NCI-H2081 treated with DMSO at 0.1 percent for 48 hours (cell line): Measurements from ENCODE around the gene PEX10.

Source experiments
- DNase-seq: peaks from one replicate; lab custom pipeline; 2025; lab: John Stamatoyannopoulos, UW

The PEX10 gene

GRCh38 chr1:2404890-2405511 is 7.4 kb downstream of the PEX10 start:
- no peak for DNase-seq

DNA sequence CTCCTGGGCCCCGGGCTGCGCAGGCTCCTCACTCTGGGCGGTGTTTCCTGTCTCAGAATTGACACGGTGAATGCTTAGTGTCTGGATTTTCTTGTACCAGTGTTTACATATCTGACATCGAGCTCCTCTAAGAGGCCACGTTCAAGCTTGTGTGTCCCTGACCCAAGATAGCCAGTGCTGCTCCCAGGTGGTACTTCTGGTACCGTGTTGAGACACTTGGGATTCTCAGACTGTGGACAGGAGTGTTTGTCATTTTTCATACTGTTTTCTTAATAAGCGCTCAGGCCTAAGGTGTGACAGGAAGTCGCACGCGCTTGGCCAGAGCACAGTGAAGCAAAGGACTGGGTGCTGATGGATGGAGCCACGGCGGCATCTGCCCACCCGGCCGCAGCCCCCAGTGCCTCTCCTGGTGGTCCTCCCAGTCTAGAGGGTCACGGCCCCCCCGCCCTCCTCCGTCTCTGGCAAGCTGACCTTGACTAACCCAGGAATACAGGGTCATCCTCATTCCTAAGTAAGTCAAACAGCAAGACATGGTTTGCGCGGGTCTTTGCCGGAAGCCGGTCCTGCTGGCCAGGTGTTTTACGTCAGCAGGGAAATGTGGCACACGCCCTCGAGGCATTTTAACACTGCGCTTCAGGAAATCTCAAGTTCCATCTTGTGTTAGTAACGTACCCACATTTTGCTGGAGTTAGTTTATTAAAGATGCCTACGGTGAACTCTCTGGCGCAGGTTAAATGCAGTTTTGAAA is 8.0 kb downstream of the PEX10 start:
- DNase-seq = no peak

DNA sequence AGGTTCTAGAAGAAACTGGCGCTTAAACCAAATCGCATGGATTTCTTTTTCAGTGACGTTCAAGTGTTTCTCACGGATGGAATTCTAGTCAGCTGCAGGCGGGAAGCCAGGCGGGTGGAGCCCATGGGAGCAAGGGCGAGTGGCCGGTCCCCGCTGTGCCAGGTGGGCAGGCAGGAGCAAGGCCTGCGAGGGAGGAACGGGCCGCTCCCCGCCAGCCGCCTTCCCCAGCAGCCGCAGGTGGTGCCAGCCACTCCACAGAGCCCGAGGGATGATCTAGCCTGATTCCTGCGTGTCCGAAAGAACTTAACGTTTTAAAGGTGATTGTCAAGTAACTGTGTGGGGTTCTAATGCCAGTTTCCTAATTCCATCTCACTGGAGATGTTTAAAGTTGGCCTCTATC is 9.1 kb downstream of the PEX10 start:
- no peak for DNase-seq

- DNase-seq = no peak
These were observed 9.9 kb downstream of the PEX10 start for GRCh38 chr1:2402420-2402819.

- DNase-seq = no peak
These were observed 11.3 kb downstream of the PEX10 start for GRCh38 chr1:2400950-2401649.

- no peak for DNase-seq
These were observed 11.8 kb downstream of the PEX10 start for GRCh38 chr1:2400576-2400909.

- no peak for DNase-seq
These were observed 12.3 kb downstream of the PEX10 start for GRCh38 chr1:2399890-2400575.

GRCh38 chr1:2398871-2399270 is 13.5 kb downstream of the PEX10 start:
- DNase-seq = no peak

- no peak for DNase-seq
These were observed 15.2 kb downstream of the PEX10 start for GRCh38 chr1:2397007-2397679.

DNA sequence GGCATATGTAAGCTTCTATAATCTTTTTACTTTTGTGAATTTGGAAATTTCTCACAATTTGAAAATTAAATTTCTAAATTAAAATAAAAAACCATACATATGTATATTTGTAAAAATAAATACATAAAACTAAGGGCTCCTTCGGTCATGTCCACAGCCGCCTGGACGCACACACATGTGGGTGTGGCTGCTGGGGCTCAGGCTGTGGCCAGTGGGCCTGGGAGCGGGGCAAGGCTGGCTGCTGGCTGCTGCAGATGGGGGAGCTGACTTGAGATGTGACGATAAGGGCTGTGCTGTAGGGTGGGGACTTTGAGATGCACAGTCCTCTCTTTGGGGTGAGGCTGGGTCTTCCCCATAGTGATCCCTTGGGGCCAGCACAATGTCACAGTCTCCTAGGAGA is 15.9 kb downstream of the PEX10 start:
- DNase-seq = no peak

DNA sequence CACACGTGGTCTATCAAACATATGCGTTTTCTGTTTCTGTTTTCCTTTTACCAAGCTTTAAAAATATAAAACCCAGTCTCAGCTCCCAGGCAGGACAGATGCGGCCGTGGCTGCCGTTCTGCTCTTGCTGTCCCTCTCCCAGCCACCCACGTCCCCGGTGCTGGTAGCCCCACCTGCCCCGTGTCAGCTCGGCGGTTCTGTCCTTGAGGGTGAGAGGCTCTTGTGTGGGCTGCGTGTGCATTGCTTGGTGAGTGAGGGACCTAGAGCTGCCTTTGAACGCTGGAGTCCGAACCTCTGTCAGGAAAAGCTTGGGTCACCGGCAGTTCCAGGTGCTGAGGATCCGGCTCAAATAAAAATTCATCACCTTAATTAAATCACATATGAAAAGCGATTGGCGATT is 16.3 kb downstream of the PEX10 start:
- DNase-seq = no peak

- DNase-seq = no peak
These were observed 17.1 kb downstream of the PEX10 start for GRCh38 chr1:2395245-2395644.

DNA sequence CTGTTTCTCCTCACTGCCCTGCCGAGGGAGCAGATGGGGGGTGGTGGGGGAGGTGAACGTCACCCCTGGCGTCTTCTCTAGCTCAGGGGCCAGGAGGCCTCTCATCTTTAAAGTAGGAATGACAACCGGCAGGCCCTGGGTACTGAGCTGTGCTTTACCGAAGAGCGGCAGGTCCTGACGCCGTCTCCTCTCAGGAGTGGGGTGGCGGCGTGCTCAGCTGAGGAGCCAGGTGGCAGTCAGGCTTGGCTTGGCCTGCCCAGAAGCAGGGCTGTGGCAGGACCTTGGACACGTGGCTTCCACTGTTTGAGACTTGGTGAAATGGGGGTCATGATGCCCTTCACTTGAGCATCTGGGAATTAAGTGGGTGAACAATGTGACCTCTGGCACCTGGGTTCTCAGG is 17.6 kb downstream of the PEX10 start:
- DNase-seq = no peak

DNA sequence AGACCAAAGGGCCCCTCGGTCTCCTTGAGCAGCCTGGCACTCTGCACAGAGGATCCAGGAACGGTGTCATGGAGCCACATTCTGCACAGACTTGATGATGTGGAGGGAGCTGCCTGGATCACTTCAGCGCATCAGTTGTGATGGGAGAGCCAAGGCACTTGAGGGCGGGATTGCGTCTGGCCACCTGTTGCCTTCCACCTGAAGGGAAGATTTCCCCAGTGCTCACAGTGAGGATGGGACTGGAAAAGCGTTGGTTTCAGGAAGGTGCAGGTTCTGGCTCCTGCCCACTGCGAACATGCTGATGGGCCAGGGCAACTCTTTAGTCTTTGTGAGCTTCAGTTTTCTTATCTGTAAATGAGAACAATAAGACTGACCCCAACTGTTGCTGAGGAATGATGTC is 18.1 kb downstream of the PEX10 start:
- DNase-seq = no peak

DNA sequence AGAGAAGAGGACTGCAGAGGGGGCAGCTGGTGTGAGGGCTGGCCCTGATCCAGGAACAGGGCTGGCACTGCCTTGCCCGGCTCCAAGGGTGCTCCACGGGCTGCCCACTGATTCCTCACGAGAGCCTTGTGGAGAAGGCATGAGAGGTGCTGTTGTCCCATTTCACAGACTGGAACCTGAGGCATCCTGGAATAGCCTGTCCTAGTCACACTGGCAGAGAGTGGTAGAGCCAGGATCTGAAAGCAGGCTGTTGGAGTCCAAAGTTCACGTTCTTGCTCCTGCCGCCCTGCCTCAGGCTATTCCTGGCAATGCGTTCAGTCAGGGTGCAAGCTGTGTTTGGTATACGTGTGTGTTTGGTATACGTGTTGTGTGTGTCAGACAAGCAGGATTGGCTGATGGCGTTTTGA is 18.9 kb downstream of the PEX10 start:
- DNase-seq = no peak

DNA sequence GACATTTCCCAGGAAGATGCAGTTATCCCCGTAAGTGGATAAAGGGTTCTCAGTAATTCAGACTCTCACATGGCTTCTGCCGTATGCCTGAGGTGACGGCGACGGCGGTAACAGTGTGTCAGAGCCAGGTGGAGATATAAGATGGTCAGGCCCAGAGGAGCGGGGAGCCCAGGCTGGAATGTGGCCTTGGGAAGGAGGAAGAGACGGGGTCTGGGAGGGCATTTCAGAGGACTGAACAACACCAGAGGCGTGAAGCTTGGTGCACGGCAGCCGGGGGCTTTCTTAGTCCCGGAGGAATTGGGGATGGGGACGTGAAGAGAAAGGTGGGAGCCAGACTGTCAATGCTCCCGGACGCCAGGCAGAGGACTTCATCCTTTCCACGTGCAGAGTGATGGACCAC is 19.7 kb downstream of the PEX10 start:
- no peak for DNase-seq

- no peak for DNase-seq
These were observed 20.3 kb downstream of the PEX10 start for GRCh38 chr1:2391931-2392509.

- DNase-seq = peak; percentile 88
These were observed 21.1 kb downstream of the PEX10 start, which contains the start of the genes MORN1 and RER1 for GRCh38 chr1:2391041-2391930. MORN1 (minus strand) TSS chr1:2391554; CDS start chr1:2391533, 21 bp downstream. RER1 (plus strand) TSS chr1:2391841; CDS start chr1:2395791, 3,950 bp downstream.

DNA sequence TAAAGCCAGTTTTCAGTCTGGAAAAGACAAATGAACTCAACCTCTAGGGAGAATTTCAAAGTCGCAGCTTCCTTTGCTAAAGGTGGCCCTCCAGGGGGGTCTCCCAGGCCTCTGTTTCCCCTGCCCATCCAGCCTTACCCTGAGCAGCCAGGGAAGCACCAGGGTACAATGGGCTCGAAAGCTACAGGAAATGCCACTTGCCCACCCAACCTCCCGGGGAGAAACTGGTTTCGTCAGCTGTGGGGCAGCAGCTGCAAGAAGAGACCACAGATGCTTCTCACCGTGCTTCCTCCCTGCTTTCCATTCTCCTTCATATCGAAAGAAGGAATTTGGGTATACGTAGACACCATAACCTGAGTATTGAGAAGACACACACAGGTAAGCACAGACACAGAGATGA is 22.7 kb downstream of the PEX10 start:
- DNase-seq = no peak
